CD4-positive, alpha-beta T cell treated with Interleukin-12 subunit alpha and Interleukin-12 subunit beta, for 1 hour (primary cell): Measurements from ENCODE around the gene HGS.
A peak's percentile ranks its signal among the peaks of the same experiment; 100 is the strongest.

Source experiments
- DNase-seq: peaks from one replicate; pipeline ENCODE4 v3.0.0-alpha.2; 2020

Gene HGS, protein sequence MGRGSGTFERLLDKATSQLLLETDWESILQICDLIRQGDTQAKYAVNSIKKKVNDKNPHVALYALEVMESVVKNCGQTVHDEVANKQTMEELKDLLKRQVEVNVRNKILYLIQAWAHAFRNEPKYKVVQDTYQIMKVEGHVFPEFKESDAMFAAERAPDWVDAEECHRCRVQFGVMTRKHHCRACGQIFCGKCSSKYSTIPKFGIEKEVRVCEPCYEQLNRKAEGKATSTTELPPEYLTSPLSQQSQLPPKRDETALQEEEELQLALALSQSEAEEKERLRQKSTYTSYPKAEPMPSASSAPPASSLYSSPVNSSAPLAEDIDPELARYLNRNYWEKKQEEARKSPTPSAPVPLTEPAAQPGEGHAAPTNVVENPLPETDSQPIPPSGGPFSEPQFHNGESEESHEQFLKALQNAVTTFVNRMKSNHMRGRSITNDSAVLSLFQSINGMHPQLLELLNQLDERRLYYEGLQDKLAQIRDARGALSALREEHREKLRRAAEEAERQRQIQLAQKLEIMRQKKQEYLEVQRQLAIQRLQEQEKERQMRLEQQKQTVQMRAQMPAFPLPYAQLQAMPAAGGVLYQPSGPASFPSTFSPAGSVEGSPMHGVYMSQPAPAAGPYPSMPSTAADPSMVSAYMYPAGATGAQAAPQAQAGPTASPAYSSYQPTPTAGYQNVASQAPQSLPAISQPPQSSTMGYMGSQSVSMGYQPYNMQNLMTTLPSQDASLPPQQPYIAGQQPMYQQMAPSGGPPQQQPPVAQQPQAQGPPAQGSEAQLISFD

DNA sequence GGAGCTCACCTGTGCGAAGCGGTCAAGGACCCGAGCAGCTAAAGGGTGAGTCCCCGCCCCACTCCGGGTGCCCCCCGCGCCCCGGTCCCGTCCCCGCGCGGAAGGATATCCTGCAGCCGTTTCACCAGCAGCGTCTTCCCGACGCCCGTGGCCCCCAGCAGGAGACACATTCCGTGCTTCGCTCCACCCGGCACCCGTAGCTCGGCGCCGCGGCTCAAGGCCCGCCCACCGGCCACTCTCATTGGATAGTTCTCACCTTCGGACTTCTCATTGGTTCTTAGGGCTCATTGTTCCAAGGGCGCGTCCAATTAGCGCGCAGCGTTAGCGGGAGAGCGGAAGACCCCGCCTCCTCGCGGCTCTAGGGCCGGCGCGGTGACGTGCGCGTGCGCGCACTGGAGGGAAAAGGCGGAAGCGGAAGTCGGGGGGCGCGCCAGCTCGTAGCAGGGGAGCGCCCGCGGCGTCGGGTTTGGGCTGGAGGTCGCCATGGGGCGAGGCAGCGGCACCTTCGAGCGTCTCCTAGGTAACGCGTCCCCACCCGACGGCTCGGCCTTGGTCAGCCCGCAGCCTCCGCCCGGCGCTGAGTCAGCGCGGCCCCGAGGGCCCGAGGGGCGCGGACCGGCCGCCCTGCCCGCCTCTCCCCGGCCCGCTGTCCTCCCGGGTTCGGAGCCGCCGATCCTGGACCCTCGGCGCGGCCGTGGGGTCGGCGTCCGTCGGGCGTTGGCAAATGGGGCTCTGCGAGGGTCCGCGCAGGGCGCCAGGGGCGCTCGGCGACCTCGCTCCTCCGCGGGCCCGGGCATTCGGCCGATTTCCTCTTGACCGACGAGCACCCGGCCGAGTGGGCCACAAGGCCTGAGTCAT is at the start of gene HGS, which contains the start of gene ARL16:
Gene HGS (plus strand): TSS at position 428 of the 858 bp plus-strand sequence. CDS start 56 bp downstream, at position 484.
Gene ARL16 (minus strand): TSS at position 214 of the 858 bp plus-strand sequence. CDS start 44 bp downstream, at position 170.
- peak; percentile 98 for DNase-seq

DNA sequence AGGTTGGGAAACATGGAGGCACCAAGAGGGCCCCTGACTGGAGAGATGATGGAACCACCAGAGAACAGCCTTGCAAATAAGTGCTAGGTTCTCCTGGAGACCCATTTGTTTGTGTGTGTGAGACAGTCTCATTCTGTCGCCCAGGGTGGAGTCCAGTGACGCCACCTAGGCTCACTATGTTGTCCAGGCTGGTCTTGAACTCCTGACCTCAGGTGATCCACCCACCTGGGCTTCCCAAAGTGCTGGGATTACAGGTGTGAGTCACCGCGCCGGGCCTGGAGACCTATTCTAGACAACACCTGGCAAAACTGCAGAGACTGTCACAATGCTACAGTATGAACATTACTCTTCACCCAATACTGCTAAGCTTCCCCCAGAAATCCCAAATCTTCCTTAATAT is 48.4 kb upstream of the HGS start:
- DNase-seq, result no peak

DNA sequence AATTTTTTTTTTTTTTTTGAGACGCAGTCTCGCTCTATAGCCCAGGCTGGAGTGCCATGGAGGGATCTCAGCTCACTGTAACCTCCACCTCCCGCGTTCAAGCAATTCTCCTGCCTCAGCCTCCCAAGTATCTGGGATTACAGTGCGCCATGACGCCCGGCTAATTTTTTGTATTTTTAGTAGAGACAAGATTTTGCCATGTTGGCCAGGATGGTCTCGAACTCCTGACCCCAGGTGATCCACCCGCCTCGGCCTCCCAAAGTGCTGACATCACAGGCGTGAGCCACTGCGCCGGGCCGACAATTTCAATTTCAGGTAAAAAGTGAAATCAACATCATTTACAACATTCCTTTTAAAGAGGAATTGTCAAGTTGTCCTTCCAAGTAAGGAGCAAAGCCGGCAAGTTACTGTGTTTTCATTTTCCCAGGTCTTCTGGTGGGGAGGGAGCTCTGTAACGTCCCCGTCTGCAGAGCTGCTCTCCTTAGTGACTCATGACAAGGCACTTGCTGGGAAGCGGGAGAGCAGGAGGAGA is 47.8 kb upstream of the HGS start:
- no peak for DNase-seq

DNA sequence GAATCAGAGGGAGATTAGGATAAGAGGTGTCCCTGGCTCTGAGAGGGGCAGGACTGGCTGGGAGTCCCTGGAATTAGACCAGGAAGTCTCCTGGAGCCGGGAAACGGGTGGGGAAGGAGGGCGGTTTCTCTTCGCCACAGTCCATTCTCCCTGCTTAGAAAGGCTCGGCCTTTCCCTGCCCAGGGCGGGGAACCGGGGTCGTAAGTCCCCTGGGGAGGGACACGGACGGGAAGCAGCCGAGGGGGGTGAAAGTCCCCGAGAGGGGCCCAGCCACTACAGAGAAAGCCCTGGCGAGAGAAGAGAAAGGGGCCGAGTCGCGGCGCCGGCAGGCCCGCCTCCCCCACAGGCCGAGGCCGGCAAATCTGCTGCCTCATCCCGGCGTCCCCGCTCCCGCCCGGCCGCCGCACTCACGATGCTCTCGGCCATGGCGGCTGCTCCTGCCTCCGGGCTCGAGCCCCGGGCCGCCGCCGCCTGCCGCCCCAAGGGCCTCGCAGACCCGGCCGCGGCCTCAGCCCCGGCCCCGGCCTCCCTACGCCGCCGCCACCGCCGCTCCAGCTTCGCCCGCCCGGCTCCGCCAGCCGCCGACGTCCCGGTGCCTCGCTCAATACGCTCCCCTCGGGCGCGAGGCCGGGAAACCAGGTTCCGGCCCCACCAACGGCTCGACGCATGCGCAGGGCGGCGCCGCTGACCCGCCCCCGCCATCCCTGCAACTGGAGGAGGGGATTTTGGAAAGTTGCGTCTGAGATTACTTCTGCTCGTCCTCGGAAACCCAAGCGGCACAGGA is 47.1 kb upstream of the HGS start, which contains the start of the genes NPLOC4 and TSPAN10:
Gene NPLOC4 (minus strand): TSS at position 608 of the 784 bp plus-strand sequence. CDS start 182 bp downstream, at position 426.
Gene TSPAN10 (plus strand): TSS at position 692 of the 784 bp plus-strand sequence. CDS start 5,217 bp downstream, outside the sequence.
- DNase-seq, result peak; percentile 88

DNA sequence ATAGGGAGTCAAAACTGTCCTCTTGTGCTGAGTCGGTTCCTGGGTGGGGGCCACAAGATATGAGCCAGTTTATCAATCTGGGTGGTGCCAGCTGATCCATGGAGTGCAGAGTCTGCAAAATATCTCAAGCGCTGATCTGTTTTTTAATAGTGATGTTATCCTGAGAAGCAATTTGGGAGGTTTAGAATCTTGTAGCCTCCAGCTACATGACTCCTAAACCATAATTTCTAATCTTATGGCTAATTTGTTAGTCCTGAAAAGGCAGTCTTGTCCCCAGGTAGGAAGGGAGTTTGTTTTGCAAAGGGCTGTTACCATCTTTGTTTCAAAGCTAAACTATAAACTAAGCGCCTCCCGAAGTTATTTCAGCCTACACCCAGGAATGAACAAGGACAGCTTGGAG is 45.1 kb upstream of the HGS start:
- no peak for DNase-seq

DNA sequence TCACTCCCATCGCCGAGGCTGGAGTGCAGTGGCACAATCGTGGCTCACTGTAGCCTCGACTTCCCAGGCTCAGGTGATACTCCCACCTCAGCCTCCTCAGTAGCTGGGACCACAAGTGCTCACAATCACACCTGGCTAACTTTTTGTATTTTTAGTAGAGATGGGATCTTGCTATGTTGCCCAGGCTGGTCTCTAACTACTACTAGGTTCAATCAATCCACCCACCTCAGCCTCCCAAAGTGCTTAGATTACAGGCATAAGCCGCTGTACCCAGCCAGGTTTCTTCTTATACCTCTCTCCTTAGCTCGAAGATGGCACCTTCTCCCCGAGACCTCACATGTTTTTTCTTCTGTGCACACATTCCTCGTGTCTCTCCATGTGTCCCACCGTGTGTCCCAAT is 43.8 kb upstream of the HGS start:
- no peak for DNase-seq

DNA sequence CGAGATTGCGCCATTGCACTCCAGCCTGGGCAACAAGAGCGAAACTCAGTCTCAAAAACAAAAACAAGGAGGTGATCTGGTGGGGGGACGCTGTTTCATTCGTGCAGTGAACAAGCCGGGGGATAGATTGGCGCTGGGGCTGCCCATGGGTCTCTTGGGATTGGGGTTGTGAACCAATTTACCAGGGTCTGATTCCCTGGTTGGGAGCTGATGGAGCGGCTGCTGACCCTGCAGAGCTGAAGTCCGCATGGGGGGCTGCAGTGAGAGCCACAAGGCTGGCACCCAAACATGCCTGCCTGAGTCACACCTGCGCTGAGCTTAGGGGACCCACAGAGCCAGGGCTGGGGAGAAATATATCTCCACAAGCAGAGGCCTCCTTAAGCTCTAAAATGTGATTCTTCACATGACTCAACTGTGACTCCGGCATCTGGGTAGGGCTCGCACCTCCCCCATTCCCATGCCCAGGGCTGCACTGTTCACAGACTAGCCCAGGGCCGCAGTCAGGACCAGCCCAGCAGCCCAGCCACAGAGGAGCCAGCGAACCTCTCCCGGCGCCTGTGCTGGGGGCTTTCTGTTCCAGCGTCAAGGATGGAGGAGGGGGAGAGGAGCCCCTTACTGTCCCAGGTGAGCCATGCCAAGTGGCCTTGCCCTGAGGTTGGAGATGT is 41.9 kb upstream of the HGS start:
- DNase-seq, result no peak

DNA sequence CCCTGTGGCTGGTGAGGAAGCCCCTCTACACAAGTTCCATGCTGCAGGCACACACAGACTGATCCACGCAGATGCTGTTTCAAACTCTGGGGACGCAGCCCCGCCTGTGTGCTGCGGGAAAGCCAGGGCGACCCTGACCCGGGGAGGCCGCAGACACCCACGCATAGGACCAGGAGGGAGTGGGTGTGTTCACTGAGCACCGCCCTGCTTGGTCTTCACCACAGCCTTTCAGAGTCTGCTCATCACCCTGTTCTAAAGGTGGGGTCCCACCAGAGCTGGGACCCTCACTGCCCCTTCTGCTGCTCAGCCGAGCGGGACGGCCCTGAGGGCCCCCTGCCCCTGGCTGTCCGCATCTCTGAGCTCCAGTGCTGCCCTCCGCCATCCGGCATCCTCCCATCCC is 39.3 kb upstream of the HGS start:
- no peak for DNase-seq

DNA sequence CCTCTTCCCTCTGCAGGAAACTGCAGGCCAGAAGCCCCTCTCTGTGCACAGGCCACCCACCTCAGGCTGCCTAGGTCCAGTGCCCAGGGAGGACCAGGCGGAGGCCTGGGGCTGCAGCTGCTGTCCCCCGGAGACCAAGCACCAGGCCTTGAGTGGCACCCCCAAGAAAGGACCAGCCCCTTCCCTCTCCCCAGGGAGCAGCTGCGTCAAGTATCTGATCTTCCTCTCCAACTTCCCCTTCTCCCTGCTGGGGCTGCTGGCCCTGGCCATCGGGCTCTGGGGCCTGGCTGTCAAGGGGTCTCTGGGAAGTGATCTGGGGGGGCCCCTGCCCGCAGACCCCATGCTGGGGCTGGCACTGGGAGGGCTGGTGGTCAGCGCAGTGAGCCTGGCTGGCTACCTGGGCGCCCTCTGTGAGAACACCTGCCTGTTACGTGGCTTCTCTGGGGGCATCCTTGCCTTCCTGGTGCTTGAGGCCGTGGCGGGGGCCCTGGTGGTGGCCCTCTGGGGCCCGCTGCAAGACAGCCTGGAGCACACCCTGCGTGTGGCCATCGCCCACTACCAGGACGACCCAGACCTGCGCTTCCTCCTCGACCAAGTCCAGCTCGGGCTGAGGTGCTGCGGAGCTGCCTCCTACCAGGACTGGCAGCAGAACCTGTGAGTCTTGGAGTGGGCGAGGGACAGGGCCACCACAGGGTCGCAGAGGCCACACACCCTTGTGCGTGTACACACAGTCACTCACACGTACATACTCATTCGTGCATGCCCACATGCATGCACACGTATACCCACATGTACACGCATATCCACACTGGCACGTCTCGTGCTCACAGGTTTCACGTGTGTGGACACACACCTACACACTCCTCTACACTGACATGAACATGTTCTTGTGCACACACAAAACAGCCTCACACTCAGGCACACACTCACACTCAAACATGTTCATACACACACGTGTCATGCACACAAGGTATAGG is 38.5 kb upstream of the HGS start:
- DNase-seq, result no peak

DNA sequence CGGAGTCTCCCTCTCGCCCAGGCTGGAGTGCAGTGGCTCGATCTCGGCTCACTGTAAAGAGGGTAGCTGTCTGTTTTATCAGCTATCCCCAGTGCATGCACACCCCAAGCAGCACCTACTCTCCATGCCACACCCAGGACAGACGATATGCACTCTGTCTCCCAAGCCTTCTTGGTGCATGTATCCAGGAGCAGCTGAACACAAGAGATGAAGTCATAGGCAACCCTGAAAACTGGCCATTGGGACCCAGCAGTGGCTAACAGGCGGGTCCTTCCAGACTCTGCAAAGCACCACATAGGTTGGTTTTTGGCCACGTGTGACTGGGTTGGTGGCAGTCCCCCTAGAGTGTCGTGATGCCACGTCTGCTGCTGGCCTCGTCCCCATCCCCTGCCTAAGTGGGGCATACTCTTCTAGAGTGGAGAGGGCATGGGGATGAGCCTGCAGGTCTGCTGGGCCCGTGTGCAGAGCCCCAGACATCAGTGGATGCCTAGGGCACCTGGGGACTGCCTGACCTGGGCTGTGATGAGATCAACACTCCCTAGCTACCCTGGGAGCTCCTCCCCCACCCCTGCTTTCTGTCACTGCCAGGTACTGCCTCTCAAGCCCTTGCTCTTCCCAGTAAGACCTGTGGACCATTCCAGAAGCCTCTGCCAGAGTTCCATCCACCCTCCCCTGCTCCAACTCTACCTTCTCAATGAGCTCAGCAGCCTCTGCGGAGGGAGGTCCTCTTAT is 36.8 kb upstream of the HGS start:
- no peak for DNase-seq

DNA sequence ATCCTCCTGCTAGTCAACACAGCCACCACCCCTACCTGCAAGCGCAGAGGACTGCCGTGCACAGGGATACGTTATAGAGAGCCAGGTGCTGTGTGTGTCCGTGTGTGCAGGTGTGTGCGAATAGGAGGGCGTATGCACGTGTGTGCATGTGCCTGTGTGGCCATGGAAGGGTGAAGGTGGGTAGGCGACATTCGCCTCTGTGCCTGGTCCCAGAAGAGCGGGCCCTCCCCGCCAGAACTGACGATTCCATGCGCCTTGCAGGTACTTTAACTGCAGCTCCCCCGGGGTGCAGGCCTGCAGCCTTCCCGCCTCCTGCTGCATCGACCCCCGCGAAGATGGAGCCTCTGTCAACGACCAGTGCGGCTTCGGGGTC is 36.2 kb upstream of the HGS start:
- DNase-seq, result no peak

DNA sequence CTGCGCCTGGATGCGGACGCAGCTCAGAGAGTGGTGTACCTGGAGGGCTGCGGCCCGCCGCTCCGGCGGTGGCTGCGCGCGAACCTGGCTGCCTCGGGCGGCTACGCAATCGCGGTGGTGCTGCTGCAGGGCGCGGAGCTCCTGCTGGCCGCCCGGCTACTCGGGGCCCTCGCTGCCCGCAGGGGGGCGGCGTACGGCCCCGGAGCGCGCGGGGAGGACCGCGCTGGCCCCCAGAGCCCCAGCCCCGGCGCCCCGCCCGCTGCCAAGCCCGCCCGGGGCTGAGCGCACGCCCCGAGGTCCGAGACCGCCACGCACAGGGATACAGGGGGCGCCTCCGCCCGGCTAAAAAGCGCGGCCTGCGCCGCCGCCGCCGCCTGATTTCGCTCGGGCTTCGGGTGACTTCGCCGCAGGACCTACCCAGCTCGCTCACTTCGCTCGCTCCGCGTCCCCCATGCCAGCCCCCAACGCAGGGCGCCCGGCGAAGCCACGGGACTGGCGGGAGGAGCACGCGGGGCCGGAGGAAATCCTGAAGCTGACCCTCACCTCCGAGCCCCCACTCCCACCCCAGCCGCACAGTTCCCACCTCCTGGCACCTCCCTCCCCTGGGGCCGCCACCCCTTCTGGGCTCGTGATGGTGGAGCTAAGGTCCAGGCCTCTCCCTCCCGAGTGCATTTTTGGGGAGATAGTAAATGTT is 35.7 kb upstream of the HGS start:
- no peak for DNase-seq

DNA sequence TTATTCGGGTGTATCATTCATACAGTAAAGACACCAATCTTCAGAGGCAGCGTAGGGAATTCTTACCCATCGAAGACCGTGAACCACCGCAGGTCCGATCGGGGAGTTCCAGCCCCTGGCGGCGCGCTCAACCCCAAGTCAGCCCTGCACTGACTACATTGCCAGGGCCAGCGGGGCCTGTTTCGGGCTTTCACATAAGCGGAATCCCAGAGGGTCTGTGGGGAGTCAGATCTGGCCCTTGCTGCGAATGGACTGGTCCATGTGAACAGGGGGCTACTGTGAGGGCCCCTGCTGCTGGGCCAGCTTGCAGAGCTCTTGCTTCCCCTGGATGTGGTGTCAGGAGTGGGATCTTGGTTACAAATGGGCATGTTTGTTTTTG is 35.1 kb upstream of the HGS start:
- no peak for DNase-seq

DNA sequence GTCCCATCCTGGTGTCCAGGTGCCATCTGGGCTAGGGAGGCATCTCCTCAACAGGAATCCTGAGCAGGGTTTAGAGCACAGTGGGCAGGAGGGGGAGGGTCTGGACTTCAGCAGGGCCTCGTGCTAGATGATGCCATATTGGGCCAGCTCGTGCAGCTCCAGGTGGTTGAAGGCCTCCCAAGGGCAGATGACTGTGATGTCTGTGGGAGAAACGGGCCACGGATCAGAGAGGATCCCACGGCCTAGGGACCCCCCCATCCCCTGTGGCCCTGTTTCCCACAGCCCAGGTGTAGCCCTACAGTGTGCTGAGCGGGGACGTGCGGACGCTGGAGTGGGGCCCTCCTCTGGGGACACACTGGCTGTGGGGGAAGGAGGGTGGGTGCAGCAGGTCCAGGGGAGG is 32.9 kb upstream of the HGS start:
- DNase-seq, result no peak

DNA sequence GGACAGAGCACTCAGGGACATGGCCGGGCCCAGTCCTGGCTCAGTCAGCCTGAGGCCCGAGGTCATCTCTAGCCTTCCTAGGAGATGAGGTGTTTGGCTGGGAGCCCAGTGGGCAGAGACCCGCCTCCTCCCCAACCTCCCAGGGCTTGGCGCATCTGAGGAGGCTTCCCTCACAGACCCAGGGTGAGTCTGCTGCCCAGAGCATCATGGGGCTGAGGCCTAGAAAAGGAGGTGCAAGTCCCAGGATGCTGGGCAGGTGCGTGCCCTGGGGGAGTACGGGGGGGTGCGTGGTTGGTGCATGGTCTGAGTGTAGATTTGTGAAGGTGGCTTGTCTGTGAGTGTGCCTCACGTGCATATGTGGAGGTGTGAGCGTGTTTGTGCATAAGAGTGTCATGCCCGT is 32.1 kb upstream of the HGS start:
- no peak for DNase-seq

DNA sequence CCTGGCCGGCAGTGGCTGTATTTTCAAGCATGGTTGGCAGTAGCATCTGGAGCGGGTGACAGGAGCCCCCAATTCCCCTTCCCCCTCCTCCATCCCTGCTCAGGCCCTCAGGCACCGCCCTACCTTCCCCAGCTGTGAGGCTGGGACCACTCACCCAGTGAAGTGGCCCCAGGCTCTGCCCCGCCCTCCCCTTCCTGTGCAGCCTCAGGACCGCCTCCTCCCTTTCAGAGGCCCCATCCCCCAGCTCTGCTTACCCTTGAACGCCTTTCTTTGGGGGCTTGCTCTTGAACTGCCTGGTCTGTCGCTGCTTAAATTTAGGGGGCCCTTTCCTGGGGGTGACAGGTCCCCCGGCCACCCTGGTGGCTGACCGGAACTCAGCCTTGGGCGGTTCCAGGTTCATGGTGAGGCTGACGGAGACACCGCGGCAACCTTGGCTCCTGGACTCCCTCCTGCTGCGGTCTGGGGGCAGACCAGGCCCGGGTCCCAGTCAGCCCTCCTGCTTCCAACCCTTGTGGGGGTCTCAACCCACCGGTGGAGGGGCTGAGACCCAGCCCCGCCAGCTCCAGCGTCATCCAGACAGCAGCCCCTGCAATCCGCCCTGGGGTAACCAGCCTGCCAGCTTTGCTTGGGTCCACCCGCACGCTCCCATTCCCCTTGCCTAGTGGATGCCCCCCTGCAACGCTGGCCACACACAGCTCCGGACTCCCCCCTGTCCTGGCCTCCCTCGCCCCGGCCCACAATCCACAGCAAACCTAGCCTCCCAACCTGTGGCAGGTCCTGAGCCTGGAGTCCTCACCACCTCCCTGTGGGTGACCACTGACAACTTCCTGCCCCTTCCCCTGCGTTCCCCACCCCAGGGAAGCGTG is 30.7 kb upstream of the HGS start:
- DNase-seq, result no peak

DNA sequence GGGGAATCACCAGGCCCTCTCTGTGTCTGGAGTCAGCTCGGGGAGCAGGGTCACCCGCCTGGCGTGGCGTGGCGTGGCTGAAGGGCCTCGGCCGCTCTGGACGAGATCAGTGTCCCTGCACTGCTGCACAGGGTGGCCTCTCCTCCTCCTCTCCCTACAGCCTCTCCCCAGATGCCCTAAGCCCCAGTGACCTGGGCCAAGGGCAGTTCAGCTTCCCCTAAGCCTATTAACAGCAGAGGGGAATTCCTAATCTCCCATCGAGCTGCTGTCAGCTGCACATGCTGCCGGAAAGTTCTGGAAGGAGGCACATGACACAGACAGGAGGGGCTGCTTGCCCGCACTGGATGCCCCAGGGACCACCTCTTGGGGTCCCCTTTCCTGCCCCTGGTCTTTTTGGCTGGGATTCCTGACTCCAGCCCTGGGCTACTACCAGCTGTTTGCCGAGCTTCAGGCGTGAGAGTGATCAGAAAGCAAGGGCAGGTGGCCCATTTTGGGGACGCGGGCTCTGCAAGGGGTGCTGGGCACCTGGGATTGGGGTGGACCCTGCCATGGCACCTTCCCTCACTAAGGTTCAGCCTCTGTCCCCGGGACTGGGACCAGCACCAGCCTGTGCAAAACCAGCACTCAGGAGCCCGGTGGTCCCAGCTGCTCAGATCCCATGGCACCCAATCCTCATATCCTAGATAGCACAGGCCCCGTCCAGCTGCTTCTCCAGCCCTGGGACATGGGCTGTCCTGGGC is 28.3 kb upstream of the HGS start:
- DNase-seq, result no peak
